Adrenal gland (tissue), 12 donors: ENCODE data around the gene B4GALT6. TPM values are rescaled to one million over a fixed set of nuclear protein-coding genes. Genes with fewer than 3 reads are reported as not detected.

ENCODE experiments used
- DNase-seq, 7 donors: peaks; one replicate each; pipeline ENCODE4 v3.0.0-alpha.2; 2019 to 2020
- H3K27ac ChIP-seq, 5 donors: fragments of 200-600 bp; sonication (generic) in 4 of 5; 1 replicate in 3 of 5; 2 replicates in 2 of 5; pipeline versions ENCODE4 v1.5.1 to v1.8.0; 2016 to 2020; ENCODE audit warnings: mild to moderate bottlenecking in 1 of 5
- H3K27me3 ChIP-seq: fragments of 200-600 bp; 2 replicates; pipeline ENCODE4 v1.8.0; 2021
- H3K36me3 ChIP-seq, 2 donors: fragments of 200-600 bp; replicated peaks in 1 of 2; 1 replicate in 1 of 2; 2 replicates in 1 of 2; pipeline versions ENCODE4 v1.5.1 to v1.8.0; 2018 to 2022
- H3K4me1 ChIP-seq, 2 donors: fragments of 200-600 bp; replicated peaks in 1 of 2; 1 replicate in 1 of 2; 2 replicates in 1 of 2; pipeline versions ENCODE4 v1.5.1 to v1.8.0; 2018 to 2021
- H3K4me3 ChIP-seq, 4 donors: fragments of 200-600 bp; sonication (generic) in 3 of 4; one replicate each; pipeline ENCODE4 v1.5.1; 2016 to 2018
- H3K9me3 ChIP-seq, 3 donors: fragments of 200-600 bp; sonication (generic) in 1 of 3; replicated peaks in 1 of 3; 1 replicate in 2 of 3; 2 replicates in 1 of 3; pipeline versions ENCODE4 v1.5.1 to v1.8.0; 2016 to 2021
- POLR2A ChIP-seq, 2 donors: fragments of 450-650 bp; IDR thresholded peaks; one replicate each; pipeline ENCODE4 v1.6.1; 2017; ENCODE audit warnings: antibody characterized with exemption in 2 of 2, mild to moderate bottlenecking in 2 of 2, moderate library complexity in 1 of 2
- WGBS, 4 donors: extraction: QIAGEN DNeasy Blood & Tissue Kit in 2 of 4; methylation state at CpG; one replicate each; pipeline versions ENCODE4 v1.1.5 to v1.1.7; 2013 to 2017; 5-methylcytosine and 5-hydroxymethylcytosine counted together
- intact Hi-C, 2 donors: fragments of 100-400 bp; cut with DNase I; formaldehyde crosslinking; loops; one replicate each; pipeline versions ENCODE4 v1.14.1 to v1.15.0; 2022 to 2023
- polyA plus RNA-seq, 3 donors: library from polyadenylated mRNA; stranded (reverse); fragments of 200-250 nt in 2 of 3; fragments of 350-450 nt in 1 of 3; fragmentation: Illumina TruSeq in 1 of 3; extraction: RNeasy Lipid Tissue Mini Kit (QIAGEN cat#74804) in 1 of 3; gene quantifications; one replicate each; pipeline ENCODE4 v1.2.3, GENCODE V29; 2013 to 2014
- total RNA-seq, 9 donors: library from RNA; depleted of rRNA in 4 of 9; stranded (reverse); fragments of >200 nt in 4 of 9; fragments of 120-200 nt in 1 of 9; fragmentation: NEBNext Ultra II Directional in 1 of 9; extraction: Animal tissue kit (Norgen Biotek cat#: 25700) in 1 of 9; gene quantifications; one replicate each; pipeline versions ENCODE4 v1.1.0 to v1.2.4, GENCODE V29; 2013 to 2023
- TF ChIP-seq, protein P1 (sequence below), 6 experiments: fragments of 450-650 bp in 4 of 6; fragments of 200-600 bp in 2 of 6; sonication (generic) in 1 of 6; IDR thresholded peaks; 1 replicate in 5 of 6; 2 replicates in 1 of 6; pipeline versions ENCODE4 v1.5.1 to v1.8.0; 2016 to 2021; ENCODE audit warnings: antibody characterized with exemption in 6 of 6, mild to moderate bottlenecking in 2 of 6, moderate library complexity in 1 of 6
- donor health status: healthy with polysubstance abuse.
- donor health status: Bipolar disorder and iron deficiency.
- donor health status: DM: yes; HTN: yes; CAD: no.
- donor health status: DM: no; HTN: no; CAD: no.
- donor health status: DM: no; HTN: no; CAD: no.
- donor health status: DM: yes; HTN: yes; CAD: no.

Gene B4GALT6
- total and polyA plus RNA-seq, 12 donors: 6.4 to 71.3 (median 21.6) TPM

DNA sequence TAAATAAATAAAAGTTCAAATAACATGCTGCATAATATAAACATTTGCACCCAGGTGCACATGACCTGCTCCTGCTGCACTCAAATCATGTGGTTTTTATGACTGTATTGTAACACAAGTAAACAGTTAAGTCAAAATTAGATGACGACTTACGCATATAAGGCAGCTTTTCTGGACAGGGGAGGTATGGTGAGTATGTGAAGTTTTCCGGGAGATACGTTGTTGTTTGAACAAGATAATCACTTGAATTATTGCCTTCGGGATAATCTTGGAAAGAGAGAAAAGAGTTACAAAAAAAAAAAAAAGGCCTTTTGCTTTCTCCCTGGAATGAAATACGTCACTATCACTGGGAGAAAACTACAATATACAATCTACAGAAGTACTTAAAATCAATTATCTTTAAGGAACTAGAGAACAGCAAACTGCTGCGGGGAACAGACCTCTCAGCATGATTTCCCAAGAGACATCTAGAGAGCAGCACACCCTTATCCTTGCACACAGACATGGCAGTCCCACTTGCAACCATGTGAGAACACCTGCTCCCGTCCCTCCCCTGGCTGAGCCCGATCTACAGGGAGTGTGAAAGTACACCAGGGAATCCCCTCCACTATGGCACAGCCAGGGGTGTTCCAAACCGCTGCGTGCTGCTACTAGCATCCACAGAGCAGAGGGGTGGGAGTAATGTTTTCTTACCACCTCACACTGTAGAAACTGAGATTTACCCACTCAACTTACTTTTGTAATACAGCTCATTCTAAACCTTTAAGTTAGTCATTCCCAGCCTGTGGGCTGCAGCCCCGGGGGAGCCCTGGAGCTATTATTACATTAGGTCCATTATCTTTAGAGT, 26.3 kb downstream of the B4GALT6 start:
- 61 to 85% (median 76%) methylated on average over 12 of the region's 12 CpGs for WGBS, 4 donors
- no peak for DNase-seq
- no peak for TF ChIP-seq POLR2A (IDR thresholded peaks at IDR 0.05)
- TF ChIP-seq, protein P1, sequence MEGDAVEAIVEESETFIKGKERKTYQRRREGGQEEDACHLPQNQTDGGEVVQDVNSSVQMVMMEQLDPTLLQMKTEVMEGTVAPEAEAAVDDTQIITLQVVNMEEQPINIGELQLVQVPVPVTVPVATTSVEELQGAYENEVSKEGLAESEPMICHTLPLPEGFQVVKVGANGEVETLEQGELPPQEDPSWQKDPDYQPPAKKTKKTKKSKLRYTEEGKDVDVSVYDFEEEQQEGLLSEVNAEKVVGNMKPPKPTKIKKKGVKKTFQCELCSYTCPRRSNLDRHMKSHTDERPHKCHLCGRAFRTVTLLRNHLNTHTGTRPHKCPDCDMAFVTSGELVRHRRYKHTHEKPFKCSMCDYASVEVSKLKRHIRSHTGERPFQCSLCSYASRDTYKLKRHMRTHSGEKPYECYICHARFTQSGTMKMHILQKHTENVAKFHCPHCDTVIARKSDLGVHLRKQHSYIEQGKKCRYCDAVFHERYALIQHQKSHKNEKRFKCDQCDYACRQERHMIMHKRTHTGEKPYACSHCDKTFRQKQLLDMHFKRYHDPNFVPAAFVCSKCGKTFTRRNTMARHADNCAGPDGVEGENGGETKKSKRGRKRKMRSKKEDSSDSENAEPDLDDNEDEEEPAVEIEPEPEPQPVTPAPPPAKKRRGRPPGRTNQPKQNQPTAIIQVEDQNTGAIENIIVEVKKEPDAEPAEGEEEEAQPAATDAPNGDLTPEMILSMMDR (IDR thresholded peaks at IDR 0.05): no peak
- intact Hi-C loops: no loop called here
- Histone ChIP-seq H3K27ac (no peak overlapping the region), H3K4me3 (no peak overlapping the region), H3K27me3 (no peaks in the 10 kb centered on the region), H3K9me3 (no peaks in the 10 kb centered on the region), H3K36me3 (no peaks in the 10 kb centered on the region), H3K4me1 (peaks cover 0 to 4% of the 10 kb centered on the region in 2 donors)

- TF ChIP-seq, protein P1 (IDR thresholded peaks at IDR 0.05): no peak
- no peak for TF ChIP-seq POLR2A (IDR thresholded peaks at IDR 0.05)
- intact Hi-C loops: no loop called here
Observed at GRCh38 chr18:31656754-31657153, 27.6 kb downstream of the B4GALT6 start.

GRCh38 chr18:31655354-31655753, 29.0 kb downstream of the B4GALT6 start:
- H3K27me3 ChIP-seq: no peaks in the 10 kb centered on the region
- no peaks in the 10 kb centered on the region for H3K9me3 ChIP-seq
- no peak overlapping the region for H3K27ac ChIP-seq
- no peaks in the 10 kb centered on the region for H3K36me3 ChIP-seq
- no peak for TF ChIP-seq POLR2A (IDR thresholded peaks at IDR 0.05)
- TF ChIP-seq, protein P1 (IDR thresholded peaks at IDR 0.05): no peak
- WGBS, 4 donors: 58 to 96% (median 75%) methylated on average over 4 of the region's 4 CpGs
- no peak overlapping the region for H3K4me3 ChIP-seq
- intact Hi-C loops: no loop called here
- DNase-seq: no peak
- H3K4me1 ChIP-seq: no peaks in the 10 kb centered on the region

More at GRCh38 chr18:31656754-31657153, 27.6 kb downstream of the B4GALT6 start:
- H3K27ac ChIP-seq: no peak overlapping the region
- H3K4me1 ChIP-seq: peaks cover 0 to 1% of the 10 kb centered on the region in 2 donors
- H3K36me3 ChIP-seq: no peaks in the 10 kb centered on the region
- no peaks in the 10 kb centered on the region for H3K9me3 ChIP-seq
- 84 to 93% (median 86%) methylated on average over 2 of the region's 2 CpGs for WGBS, 4 donors
- DNase-seq: no peak
- no peak overlapping the region for H3K4me3 ChIP-seq
- no peaks in the 10 kb centered on the region for H3K27me3 ChIP-seq

- H3K36me3 ChIP-seq: no peaks in the 10 kb centered on the region
- H3K9me3 ChIP-seq: no peaks in the 10 kb centered on the region
- WGBS, 4 donors: 93 to 97% (median 94%) methylated on average over 3 of the region's 3 CpGs
- H3K4me3 ChIP-seq: no peak overlapping the region
- no peaks in the 10 kb centered on the region for H3K27me3 ChIP-seq
- no peak for TF ChIP-seq POLR2A (IDR thresholded peaks at IDR 0.05)
- TF ChIP-seq, protein P1 (IDR thresholded peaks at IDR 0.05): no peak
- intact Hi-C loops: no loop called here
- H3K27ac ChIP-seq: no peak overlapping the region
- DNase-seq: no peak
- H3K4me1 ChIP-seq: peaks cover 10 to 20% of the 10 kb centered on the region in 2 donors
Observed at GRCh38 chr18:31652877-31653276, 31.5 kb downstream of the B4GALT6 start.
